HG03139 (cell line): ENCODE results near the gene AHCYL2.
A peak's percentile ranks its signal among the peaks of the same experiment; 100 is the strongest.
"Not testable (repeated sequence)": the region's sequence is repeated elsewhere in the genome, so short reads cannot be mapped to it uniquely, and the experiment has no call there.

Experiments used
- ATAC-seq: cut with Tn5 transposase; IDR thresholded peaks from one replicate; pipeline ENCODE4 v1.9.1; 2021; ENCODE audit not compliant: unreplicated experiment

Gene AHCYL2

DNA sequence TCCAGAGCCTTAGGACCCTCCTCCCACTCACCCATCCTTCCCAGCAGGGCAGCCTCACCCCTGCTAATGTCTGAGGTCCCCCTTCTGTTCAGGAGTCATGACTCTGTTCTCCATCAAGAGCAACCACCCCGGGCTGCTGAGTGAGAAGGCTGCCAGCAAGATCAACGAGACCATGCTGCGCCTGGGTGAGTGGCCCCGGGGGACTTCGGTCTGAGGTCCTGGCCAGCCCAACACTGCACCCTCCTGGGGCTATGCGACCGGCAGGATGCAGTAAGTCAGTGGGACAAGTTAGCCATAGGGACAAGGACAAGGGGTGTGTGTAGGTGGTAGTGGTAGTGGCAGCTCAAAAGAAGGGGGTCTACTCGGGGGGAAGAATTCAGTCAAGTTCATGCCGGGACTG, 16.2 kb upstream of the AHCYL2 start:
- ATAC-seq: no peak

- ATAC-seq: no peak
Measured at GRCh38 chr7:129209067-129209926, 15.5 kb upstream of the AHCYL2 start.

DNA sequence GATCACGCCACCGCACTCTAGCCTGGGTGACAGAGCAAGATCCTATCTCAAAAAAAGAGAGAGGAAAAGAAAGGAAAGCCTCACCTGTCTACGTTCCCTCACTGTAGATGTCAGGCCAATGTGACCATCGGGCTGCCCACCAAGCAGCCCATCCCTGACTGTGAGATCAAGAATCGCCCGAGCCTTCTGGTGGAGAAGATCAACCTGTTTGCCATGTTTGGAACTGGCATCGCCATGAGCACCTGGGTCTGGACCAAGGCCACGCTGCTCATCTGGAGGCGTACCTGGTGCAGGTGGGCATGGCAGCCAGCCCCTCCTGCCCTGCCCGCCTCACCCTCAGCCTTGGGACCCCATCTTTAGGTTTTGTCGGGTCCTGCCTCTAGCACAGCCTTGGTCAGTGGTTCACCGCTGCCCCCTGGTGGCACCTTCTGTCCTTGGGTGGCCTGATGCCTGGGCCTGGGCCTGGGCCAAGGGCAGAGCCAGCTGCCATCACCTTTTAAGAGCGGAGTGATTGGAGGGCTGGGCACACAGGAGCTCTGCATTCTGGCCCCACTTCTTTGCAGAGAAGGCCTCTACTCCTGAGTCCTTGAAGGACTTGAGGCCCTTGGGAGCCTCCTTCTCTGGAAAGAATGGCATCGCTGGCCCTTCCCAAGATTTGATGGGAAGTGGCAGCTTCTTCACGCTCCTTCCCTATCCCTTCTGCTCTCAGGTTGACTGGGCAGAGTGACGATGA, 14.4 kb upstream of the AHCYL2 start:
- ATAC-seq: no peak

GRCh38 chr7:129210989-129211312, 13.9 kb upstream of the AHCYL2 start:
- ATAC-seq: no peak

- no peak for ATAC-seq
Measured at GRCh38 chr7:129212126-129212525, 12.7 kb upstream of the AHCYL2 start.

- no peak for ATAC-seq
Measured at GRCh38 chr7:129212596-129212995, 12.2 kb upstream of the AHCYL2 start.

- no peak for ATAC-seq
Measured at GRCh38 chr7:129213828-129214227, 11.0 kb upstream of the AHCYL2 start.

DNA sequence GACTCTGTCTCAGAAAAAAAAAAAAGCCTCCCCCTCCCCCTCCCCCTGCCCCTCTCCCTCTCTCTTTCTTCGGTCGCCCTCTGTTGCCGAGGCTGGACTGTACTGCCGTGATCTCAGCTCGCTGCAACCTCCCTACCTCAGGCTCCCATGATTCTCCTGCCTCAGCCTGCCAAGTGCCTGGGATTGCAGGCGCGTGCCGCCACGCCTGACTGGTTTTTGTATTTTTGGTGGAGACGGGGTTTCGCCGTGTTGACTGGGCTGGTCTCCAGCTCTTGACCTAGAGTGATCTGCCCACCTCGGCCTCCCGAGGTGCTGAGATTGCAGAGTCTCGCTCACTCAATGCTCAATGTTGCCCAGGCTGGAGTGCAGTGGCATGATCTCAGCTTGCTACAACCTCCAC, 9.1 kb upstream of the AHCYL2 start:
- not testable (repeated sequence) for ATAC-seq

DNA sequence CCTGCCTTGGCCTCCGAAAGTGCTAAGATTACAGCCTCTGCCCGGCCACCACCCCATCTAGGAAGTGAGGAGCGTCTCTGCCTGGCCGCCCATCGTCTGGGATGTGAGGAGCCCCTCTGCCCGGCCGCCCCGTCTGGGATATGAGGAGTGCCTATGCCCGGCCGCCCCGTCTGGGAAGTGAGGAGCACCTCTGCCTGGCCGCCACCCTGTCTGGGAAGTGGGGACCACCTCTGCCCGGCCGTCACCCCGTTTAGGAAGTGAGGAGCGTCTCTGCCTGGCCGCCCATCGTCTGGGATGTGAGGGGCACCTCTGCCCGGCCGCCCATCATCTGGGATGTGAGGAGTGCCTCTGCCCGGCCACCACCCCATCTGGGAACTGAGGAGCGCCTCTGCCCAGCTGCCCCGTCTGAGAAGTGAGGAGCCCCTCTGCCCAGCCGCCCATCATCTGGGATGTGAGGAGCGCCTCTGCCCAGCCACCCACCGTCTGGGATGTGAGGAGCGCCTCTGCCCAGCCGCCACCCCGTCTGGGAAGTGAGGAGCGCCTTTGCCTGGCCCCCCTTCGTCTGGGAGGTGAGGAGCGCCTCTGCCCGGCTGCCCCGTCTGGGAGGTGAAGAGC, 8.6 kb upstream of the AHCYL2 start:
- ATAC-seq: not testable (repeated sequence)

- not testable (repeated sequence) for ATAC-seq
Measured at GRCh38 chr7:129216821-129217416, 7.9 kb upstream of the AHCYL2 start.

DNA sequence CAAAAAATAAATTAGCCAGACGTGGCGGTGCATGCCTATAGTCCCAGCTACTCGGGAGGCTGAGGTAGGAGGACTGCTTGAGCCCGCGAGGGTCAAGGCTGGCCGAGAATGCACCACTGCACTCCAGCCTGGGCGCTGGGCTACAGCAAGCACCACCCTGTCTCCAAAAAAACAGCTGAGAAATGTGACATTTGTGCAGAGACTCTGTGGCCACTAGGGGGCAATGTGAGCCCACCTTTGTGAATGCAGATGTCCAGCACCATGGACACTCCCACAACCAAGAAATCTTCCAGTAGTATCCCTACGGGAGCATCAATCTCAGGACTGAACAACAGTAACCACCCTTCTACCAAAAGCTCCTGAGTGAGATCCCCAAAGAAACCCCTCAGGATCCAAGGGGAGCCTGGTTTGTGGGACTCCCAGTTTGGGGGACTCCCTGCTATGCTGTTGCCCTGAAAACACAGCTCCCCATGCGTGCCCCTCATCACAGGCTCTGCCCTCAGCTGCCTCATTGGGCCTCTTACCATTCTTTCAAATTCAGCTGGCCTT, 6.2 kb upstream of the AHCYL2 start:
- peak; percentile 60 for ATAC-seq

GRCh38 chr7:129219166-129219565, 5.7 kb upstream of the AHCYL2 start:
- ATAC-seq: not testable (repeated sequence)

DNA sequence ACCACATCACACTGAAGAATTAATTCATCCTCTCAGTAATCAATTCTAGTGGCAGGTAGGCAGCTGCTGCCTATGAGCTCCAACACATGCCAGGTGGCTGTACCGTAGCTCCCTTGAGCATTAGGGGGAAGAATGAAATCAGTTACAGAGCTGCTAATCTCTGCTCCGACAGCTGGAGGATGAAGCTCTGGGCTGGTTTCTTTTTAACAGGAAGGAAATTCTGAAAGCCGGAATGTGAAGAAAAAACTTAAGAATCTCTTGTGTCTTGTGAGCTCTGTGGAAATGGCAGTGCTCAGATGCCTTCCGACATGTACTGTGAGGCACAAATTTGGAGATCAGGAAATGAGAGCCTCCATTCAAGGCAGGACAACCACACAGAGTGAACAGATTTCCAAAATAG, 2.8 kb upstream of the AHCYL2 start:
- ATAC-seq: no peak

DNA sequence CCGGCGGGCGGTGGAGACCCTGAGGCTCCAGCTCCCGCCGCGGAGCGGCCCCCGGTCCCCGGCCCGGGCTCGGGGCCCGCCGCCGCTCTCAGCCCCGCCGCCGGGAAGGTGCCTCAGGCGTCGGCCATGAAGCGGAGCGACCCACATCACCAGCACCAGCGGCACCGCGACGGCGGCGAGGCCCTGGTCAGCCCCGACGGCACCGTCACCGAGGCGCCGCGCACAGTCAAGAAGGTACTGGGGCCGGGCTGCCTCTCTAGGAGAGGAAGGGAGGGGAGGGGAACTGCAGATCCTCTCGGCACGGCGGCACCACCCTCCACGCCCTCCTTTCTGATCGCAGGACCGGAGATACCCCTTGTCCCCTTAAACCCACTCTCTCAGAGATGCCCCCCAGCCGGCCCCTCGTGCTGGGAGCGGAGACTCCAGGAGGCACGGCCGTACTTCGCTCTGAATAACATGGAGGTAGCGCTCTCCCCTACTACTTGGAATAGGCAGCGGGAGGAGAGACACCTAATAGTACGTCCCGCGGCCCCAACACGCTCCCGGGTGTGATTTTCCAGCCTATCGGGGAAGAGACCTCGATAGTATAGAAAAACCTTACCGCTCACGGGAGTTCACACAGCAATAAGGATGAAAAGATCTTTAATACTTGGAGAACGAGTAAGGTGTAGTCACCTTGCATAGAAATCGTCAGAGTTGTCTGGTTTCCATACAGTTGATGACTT, 538 bp downstream of the AHCYL2 start:
- peak; percentile 37 for ATAC-seq

DNA sequence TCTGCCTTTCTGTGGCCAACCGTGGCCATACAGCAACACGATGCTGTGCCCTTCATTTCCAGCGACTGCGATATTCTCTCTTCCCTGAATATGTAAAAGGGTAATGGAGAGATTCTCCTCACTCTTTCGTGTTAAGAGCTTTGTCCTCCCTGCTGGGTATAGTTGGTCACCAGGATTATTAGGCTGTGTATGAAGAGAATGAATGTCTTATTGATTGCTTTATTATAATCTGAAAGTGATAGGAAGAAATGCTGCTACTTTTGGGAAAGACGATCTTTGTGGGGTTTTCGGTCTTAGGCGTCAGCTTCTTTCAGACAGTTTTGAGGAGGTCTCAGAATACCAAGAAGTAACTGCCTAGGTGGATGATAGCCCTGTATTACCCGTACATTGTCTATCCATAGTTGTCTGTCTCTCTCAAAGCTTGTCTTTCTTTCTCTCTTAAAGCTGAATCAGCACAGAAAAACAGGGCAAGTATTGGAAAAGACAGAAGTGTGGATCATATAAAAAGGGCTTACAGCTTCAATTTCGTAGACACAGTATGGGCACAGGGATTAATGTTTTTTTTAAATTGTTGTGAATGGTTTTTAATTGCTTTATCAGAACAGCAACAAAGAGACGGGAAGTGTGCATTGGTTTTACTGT, 1.2 kb downstream of the AHCYL2 start:
- no peak for ATAC-seq

DNA sequence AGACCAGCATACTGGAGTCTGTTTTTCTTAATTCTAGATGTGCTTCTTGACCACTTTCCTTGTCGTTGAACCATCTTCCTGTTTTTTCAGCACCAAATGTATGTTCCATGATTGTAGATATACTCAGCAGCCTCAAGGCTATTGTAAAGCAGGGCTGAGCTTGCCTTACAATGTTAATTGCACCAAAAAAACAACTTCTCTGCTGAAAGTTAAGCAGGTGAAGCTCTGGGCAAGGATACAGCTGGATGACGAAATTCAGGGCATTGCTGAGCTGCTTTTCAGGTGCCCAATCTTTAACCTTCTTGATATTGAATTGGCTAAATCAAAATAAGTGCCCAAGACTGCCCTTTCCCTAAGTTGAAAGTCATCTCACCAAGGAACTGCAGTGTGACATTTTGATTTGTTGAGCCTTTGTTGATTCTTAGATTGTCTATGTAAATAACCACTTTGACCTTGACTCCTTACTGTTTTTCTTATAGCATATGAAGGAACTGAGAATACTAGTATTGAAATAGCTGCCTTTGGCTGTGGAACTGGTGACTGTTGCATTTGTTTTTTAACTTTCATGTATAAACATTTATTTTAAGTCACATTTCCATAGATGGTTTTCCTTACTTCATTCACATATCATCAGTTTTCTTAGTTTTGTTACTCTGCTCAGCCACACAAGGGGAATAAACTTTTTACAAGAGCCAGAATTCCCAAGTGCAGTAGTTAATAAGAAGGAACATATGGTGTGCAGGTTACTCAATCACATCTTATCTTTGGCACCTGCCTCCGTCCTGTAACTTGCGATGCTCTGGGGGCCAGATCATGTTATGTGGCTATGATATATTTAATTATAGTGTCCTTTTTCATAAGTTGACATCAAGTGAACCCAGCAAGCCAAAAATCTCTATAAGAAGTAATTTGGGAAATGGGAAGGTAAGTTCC, 3.1 kb downstream of the AHCYL2 start:
- no peak for ATAC-seq

DNA sequence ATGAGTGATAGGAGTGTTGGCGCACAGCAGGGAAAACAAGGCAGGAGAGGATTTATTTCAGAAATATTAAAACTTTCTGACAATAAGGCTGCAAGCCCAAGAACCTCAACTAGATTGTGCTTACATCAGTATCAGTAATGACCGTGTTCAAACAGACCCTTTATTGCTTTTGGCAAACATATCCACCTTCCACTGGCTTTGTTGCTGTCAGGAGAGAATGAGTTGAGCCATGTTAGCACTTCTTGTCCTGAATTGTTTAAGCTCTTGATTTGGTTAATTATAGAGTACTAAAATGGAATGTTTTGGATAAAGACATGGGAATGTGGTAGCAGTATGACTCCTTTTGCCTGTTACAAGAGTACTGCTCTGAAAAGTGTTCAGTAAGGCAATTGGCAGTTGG, 3.8 kb downstream of the AHCYL2 start:
- no peak for ATAC-seq

- no peak for ATAC-seq
Measured at GRCh38 chr7:129231666-129232065, 6.8 kb downstream of the AHCYL2 start.

GRCh38 chr7:129238546-129238945, 13.7 kb downstream of the AHCYL2 start:
- no peak for ATAC-seq
